ENCODE results near the gene SARS1.

SARS1 gene

GRCh38 chr1:109207467-109208103 lies 6.1 kb upstream of the SARS1 start:
- Histone ChIP-seq H3K27me3 (ENCODE audit: insufficient read depth, poor library complexity, severe bottlenecking) (no peaks in the 10 kb centered on the region), H3K4me3 (replicated peaks; ENCODE audit: insufficient read depth, low read length) (no peak overlapping the region), H3K27ac (replicated peaks) (no peak overlapping the region)
- TF ChIP-seq GABPA (IDR thresholded peaks at IDR 0.05; ENCODE audit: low read depth) (no peak), POLR2AphosphoS5 (IDR thresholded peaks at IDR 0.05; ENCODE audit: low read depth) (no peak), REST (IDR thresholded peaks at IDR 0.05; ENCODE audit: insufficient replicate concordance, low read depth) (no peak), SPI1 (IDR thresholded peaks at IDR 0.05; ENCODE audit: borderline replicate concordance, low read depth) (no peak)
- TF ChIP-seq, protein P1, sequence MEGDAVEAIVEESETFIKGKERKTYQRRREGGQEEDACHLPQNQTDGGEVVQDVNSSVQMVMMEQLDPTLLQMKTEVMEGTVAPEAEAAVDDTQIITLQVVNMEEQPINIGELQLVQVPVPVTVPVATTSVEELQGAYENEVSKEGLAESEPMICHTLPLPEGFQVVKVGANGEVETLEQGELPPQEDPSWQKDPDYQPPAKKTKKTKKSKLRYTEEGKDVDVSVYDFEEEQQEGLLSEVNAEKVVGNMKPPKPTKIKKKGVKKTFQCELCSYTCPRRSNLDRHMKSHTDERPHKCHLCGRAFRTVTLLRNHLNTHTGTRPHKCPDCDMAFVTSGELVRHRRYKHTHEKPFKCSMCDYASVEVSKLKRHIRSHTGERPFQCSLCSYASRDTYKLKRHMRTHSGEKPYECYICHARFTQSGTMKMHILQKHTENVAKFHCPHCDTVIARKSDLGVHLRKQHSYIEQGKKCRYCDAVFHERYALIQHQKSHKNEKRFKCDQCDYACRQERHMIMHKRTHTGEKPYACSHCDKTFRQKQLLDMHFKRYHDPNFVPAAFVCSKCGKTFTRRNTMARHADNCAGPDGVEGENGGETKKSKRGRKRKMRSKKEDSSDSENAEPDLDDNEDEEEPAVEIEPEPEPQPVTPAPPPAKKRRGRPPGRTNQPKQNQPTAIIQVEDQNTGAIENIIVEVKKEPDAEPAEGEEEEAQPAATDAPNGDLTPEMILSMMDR (IDR thresholded peaks at IDR 0.05; ENCODE audit: insufficient read depth, low read length), result no peak
- DNase-seq (ENCODE audit: low read depth in 1 of 2, low spot score in 1 of 2), result no peak

DNA sequence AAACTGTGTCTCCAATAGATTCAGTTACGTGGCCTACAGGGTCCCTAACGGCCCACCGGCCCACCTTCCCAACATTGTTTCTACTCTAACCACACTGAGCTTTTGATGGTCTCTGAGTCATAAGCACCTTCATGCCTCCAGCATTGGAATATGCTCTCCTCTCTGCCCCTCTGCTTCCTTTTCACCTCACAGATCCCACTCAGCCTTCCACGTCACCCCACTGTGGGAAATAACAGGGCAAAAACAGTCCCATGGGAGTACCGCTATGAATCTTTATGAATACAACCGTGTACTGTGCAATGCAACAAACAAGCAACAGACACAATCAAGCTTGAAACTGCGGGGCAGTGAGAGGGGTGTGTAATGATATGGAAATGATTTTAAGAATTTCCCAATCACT lies 5.3 kb upstream of the SARS1 start:
- no peak for DNase-seq (ENCODE audit: low read depth in 1 of 2, low spot score in 1 of 2)
- Histone ChIP-seq H3K27me3 (ENCODE audit: insufficient read depth, poor library complexity, severe bottlenecking) (no peaks in the 10 kb centered on the region), H3K27ac (replicated peaks) (no peak overlapping the region), H3K4me3 (replicated peaks; ENCODE audit: insufficient read depth, low read length) (no peak overlapping the region)
- TF ChIP-seq POLR2AphosphoS5 (IDR thresholded peaks at IDR 0.05; ENCODE audit: low read depth), result no peak
- TF ChIP-seq GABPA (IDR thresholded peaks at IDR 0.05; ENCODE audit: low read depth), result no peak
- TF ChIP-seq, protein P1 (IDR thresholded peaks at IDR 0.05; ENCODE audit: insufficient read depth, low read length), result no peak
- TF ChIP-seq SPI1 (IDR thresholded peaks at IDR 0.05; ENCODE audit: borderline replicate concordance, low read depth), result no peak
- no peak for TF ChIP-seq REST (IDR thresholded peaks at IDR 0.05; ENCODE audit: insufficient replicate concordance, low read depth)

DNA sequence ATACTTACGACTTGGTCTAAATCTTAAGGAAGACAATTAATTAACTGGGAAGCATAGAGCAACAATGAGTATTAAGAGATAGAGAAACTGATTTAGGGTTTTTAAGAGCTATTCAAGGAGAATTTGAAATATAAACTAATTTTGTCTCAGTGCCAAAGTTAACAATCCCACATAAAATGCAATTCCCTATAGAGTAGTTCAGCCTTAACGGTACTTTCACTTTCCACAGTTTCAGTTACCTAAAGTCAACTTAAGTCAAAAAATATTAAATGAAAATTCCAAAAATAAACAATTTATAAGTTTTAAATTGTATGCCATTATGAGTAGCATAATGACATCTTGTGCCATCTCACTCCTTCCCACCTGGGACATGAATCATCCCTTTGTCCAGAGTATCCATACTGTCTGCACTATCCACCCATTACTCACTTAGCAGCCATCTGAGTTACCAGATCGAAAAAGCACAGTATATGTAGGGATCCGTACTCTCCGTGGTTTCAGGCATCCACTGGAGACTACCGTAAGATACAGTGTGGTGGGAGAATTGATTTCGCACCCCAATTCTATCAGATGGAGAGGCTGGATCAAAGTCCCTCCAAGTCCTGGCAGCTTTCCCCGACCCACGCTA lies 4.8 kb upstream of the SARS1 start:
- no peaks in the 10 kb centered on the region for H3K27me3 ChIP-seq (ENCODE audit: insufficient read depth, poor library complexity, severe bottlenecking)
- H3K4me3 ChIP-seq (replicated peaks; ENCODE audit: insufficient read depth, low read length), result no peak overlapping the region
- DNase-seq (ENCODE audit: low read depth in 1 of 2, low spot score in 1 of 2), result no peak
- TF ChIP-seq SPI1 (IDR thresholded peaks at IDR 0.05; ENCODE audit: borderline replicate concordance, low read depth) (no peak), GABPA (IDR thresholded peaks at IDR 0.05; ENCODE audit: low read depth) (no peak), POLR2AphosphoS5 (IDR thresholded peaks at IDR 0.05; ENCODE audit: low read depth) (no peak), REST (IDR thresholded peaks at IDR 0.05; ENCODE audit: insufficient replicate concordance, low read depth) (no peak)
- TF ChIP-seq, protein P1 (IDR thresholded peaks at IDR 0.05; ENCODE audit: insufficient read depth, low read length), result no peak
- H3K27ac ChIP-seq (replicated peaks), result no peak overlapping the region

Measured in HL-60 (cell line).